ENCODE results near the gene SRGAP3.

SRGAP3 gene

GRCh38 chr3:9007213-9007612 is 242.2 kb downstream of the SRGAP3 start:
- no peak for DNase-seq

GRCh38 chr3:9000041-9000440 is 249.4 kb downstream of the SRGAP3 start:
- no peak for DNase-seq

GRCh38 chr3:8997151-8997550 is 252.3 kb downstream of the SRGAP3 start:
- DNase-seq, result no peak

- no peak for DNase-seq
These were observed 252.7 kb downstream of the SRGAP3 start for GRCh38 chr3:8996681-8997121.

- DNase-seq, result no peak
These were observed 253.2 kb downstream of the SRGAP3 start for GRCh38 chr3:8996216-8996615.

- no peak for DNase-seq
These were observed 255.2 kb downstream of the SRGAP3 start for GRCh38 chr3:8994226-8994625.

GRCh38 chr3:8993331-8993730 is 256.1 kb downstream of the SRGAP3 start:
- DNase-seq, result no peak

- DNase-seq, result no peak
These were observed 256.6 kb downstream of the SRGAP3 start for GRCh38 chr3:8992854-8993253.

GRCh38 chr3:8992199-8992598 is 257.2 kb downstream of the SRGAP3 start:
- DNase-seq, result no peak

GRCh38 chr3:8990266-8991215 is 258.9 kb downstream of the SRGAP3 start:
- no peak for DNase-seq

- no peak for DNase-seq
These were observed 260.5 kb downstream of the SRGAP3 start for GRCh38 chr3:8988791-8989558.

- no peak for DNase-seq
These were observed 261.1 kb downstream of the SRGAP3 start for GRCh38 chr3:8988384-8988655.

- DNase-seq, result peak; percentile 47 to 63
These were observed 261.6 kb downstream of the SRGAP3 start for GRCh38 chr3:8987645-8988383.

GRCh38 chr3:8987226-8987625 is 262.2 kb downstream of the SRGAP3 start:
- no peak for DNase-seq

GRCh38 chr3:8986741-8987140 is 262.7 kb downstream of the SRGAP3 start:
- DNase-seq, result no peak

- no peak for DNase-seq
These were observed 263.6 kb downstream of the SRGAP3 start for GRCh38 chr3:8985876-8986275.

GRCh38 chr3:8985411-8985831 is 264.0 kb downstream of the SRGAP3 start:
- DNase-seq, result no peak

GRCh38 chr3:8984526-8984925 is 264.9 kb downstream of the SRGAP3 start:
- DNase-seq, result no peak

GRCh38 chr3:8984081-8984480 is 265.4 kb downstream of the SRGAP3 start:
- DNase-seq, result no peak

- no peak for DNase-seq
These were observed 265.9 kb downstream of the SRGAP3 start for GRCh38 chr3:8983591-8983990.

GRCh38 chr3:8983026-8983425 is 266.4 kb downstream of the SRGAP3 start:
- no peak for DNase-seq

- DNase-seq, result no peak
These were observed 266.9 kb downstream of the SRGAP3 start for GRCh38 chr3:8982509-8982908.

- no peak for DNase-seq
These were observed 267.7 kb downstream of the SRGAP3 start for GRCh38 chr3:8981700-8982099.
